Measurements from ENCODE around the gene ACO1. TPM values are rescaled to one million over a fixed set of nuclear protein-coding genes. Genes with fewer than 3 reads are reported as not detected.

The ACO1 gene
- total RNA-seq, 1 donor from 2014 or later: 37.6 TPM

- Histone ChIP-seq H3K27ac (no peak overlapping the region), H3K4me1 (no peaks in the 10 kb centered on the region), H3F3A (ENCODE audit: low read depth) (no peaks in the 10 kb centered on the region), H3K9ac (no peak overlapping the region), H4K20me1 (ENCODE audit: low read depth) (no peaks in the 10 kb centered on the region), H2AFZ (replicated peaks) (no peak overlapping the region), H3K27me3 (peaks cover 27% of the 10 kb centered on the region), H3K36me3 (no peaks in the 10 kb centered on the region), H3K9me3 (ENCODE audit: low read depth) (no peaks in the 10 kb centered on the region), H3K79me2 (ENCODE audit: low read depth) (peaks cover 6% of the 10 kb centered on the region), H3K4me2 (no peak overlapping the region), H3K4me3 (no peak overlapping the region)
- H3K9me3 Mint-ChIP-seq: no peaks in the 10 kb centered on the region
- no peak overlapping the region for H3K4me3 Mint-ChIP-seq
- no peak for DNase-seq (ENCODE audit: low spot score)
- H3K4me1 Mint-ChIP-seq: peaks cover 8% of the 10 kb centered on the region
- H3K36me3 Mint-ChIP-seq: peaks cover 4% of the 10 kb centered on the region
- TF ChIP-seq, protein P1, sequence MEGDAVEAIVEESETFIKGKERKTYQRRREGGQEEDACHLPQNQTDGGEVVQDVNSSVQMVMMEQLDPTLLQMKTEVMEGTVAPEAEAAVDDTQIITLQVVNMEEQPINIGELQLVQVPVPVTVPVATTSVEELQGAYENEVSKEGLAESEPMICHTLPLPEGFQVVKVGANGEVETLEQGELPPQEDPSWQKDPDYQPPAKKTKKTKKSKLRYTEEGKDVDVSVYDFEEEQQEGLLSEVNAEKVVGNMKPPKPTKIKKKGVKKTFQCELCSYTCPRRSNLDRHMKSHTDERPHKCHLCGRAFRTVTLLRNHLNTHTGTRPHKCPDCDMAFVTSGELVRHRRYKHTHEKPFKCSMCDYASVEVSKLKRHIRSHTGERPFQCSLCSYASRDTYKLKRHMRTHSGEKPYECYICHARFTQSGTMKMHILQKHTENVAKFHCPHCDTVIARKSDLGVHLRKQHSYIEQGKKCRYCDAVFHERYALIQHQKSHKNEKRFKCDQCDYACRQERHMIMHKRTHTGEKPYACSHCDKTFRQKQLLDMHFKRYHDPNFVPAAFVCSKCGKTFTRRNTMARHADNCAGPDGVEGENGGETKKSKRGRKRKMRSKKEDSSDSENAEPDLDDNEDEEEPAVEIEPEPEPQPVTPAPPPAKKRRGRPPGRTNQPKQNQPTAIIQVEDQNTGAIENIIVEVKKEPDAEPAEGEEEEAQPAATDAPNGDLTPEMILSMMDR (IDR thresholded peaks at IDR 0.05): no peak
- TF ChIP-seq EZH2phosphoT487 (IDR thresholded peaks at IDR 0.05) (no peak), EZH2 (IDR thresholded peaks at IDR 0.05) (no peak)
- no peak overlapping the region for H3K27ac Mint-ChIP-seq
- H3K27me3 Mint-ChIP-seq (ENCODE audit: insufficient read depth, low read depth): peaks cover 16% of the 10 kb centered on the region
Measured at GRCh38 chr9:32387256-32387655, 2.8 kb downstream of the ACO1 start.

GRCh38 chr9:32389365-32389764 is 4.9 kb downstream of the ACO1 start:
- H3F3A ChIP-seq (ENCODE audit: low read depth): no peaks in the 10 kb centered on the region
- Mint-ChIP-seq H3K36me3 (peaks cover 4% of the 10 kb centered on the region), H3K4me1 (peaks cover 3% of the 10 kb centered on the region), H3K27ac (no peak overlapping the region), H3K27me3 (ENCODE audit: insufficient read depth, low read depth) (peaks cover 5% of the 10 kb centered on the region), H3K4me3 (no peak overlapping the region), H3K9me3 (no peaks in the 10 kb centered on the region)
- DNase-seq (ENCODE audit: low spot score): no peak
- TF ChIP-seq EZH2phosphoT487 (IDR thresholded peaks at IDR 0.05) (no peak), EZH2 (IDR thresholded peaks at IDR 0.05) (no peak)
- TF ChIP-seq, protein P1 (IDR thresholded peaks at IDR 0.05): no peak
- H4K20me1 ChIP-seq (ENCODE audit: low read depth): no peaks in the 10 kb centered on the region
- H3K27ac ChIP-seq: no peak overlapping the region
- H3K9ac ChIP-seq: no peak overlapping the region
- peaks cover 8% of the 10 kb centered on the region for H3K27me3 ChIP-seq
- H2AFZ ChIP-seq (replicated peaks): no peak overlapping the region
- H3K4me3 ChIP-seq: no peak overlapping the region
- no peaks in the 10 kb centered on the region for H3K36me3 ChIP-seq
- H3K79me2 ChIP-seq (ENCODE audit: low read depth): peaks cover 6% of the 10 kb centered on the region
- H3K9me3 ChIP-seq (ENCODE audit: low read depth): no peaks in the 10 kb centered on the region
- no peak overlapping the region for H3K4me2 ChIP-seq
- H3K4me1 ChIP-seq: no peaks in the 10 kb centered on the region

DNA sequence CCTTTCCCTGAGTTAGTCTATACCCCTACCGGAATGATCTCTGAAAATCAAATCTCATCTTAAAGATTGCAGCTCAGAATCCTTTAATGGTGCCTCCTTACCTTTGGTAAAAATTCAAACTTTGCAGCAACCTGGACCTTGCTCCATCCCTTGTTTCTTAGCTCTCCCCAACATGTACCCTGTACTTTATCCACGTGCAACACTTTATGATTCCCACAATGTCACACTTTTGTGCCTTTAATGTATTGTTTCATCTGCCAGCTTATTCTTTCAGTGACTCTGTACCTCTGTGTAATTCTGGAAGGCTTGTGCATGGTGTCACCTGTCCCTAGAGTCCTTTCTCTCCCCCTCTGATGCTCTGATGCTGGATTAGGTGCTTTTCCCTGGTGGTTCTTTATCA is 9.5 kb downstream of the ACO1 start:
- Mint-ChIP-seq H3K4me1 (no peaks in the 10 kb centered on the region), H3K9me3 (no peaks in the 10 kb centered on the region), H3K27me3 (ENCODE audit: insufficient read depth, low read depth) (peaks cover 4% of the 10 kb centered on the region), H3K36me3 (peaks cover 3% of the 10 kb centered on the region), H3K4me3 (no peak overlapping the region), H3K27ac (no peak overlapping the region)
- Histone ChIP-seq H3F3A (ENCODE audit: low read depth) (no peaks in the 10 kb centered on the region), H3K27me3 (no peaks in the 10 kb centered on the region), H4K20me1 (ENCODE audit: low read depth) (no peaks in the 10 kb centered on the region), H3K27ac (no peak overlapping the region), H3K4me3 (no peak overlapping the region), H3K79me2 (ENCODE audit: low read depth) (no peaks in the 10 kb centered on the region), H3K36me3 (no peaks in the 10 kb centered on the region), H2AFZ (replicated peaks) (no peak overlapping the region), H3K4me2 (no peak overlapping the region), H3K9me3 (ENCODE audit: low read depth) (no peaks in the 10 kb centered on the region), H3K9ac (no peak overlapping the region), H3K4me1 (no peaks in the 10 kb centered on the region)
- TF ChIP-seq EZH2phosphoT487 (IDR thresholded peaks at IDR 0.05) (no peak), EZH2 (IDR thresholded peaks at IDR 0.05) (no peak)
- TF ChIP-seq, protein P1 (IDR thresholded peaks at IDR 0.05): no peak
- DNase-seq (ENCODE audit: low spot score): no peak
